HTR-8/SVneo (cell line): Measurements from ENCODE around the gene INS.

Source experiments
- DNase-seq: peaks from one replicate; pipeline ENCODE4 v3.0.0; 2011; ENCODE audit warnings: low spot score, mixed read lengths; ENCODE audit not compliant: insufficient read length
- FAIRE-seq: peaks from 2 replicates; lab custom pipeline; 2011; peaks lifted over from hg19 to GRCh38; lab: Jason Lieb, UNC

The INS gene

GRCh38 chr11:2168286-2169004, 7.4 kb upstream of the INS start:
- DNase-seq: no peak
- FAIRE-seq: no peak

- FAIRE-seq (no peak), DNase-seq (no peak)
Measured at GRCh38 chr11:2167141-2168045, 6.4 kb upstream of the INS start.

- FAIRE-seq (no peak), DNase-seq (no peak)
Measured at GRCh38 chr11:2166091-2166851, 5.3 kb upstream of the INS start.

GRCh38 chr11:2165571-2165970, 4.6 kb upstream of the INS start:
- no peak for FAIRE-seq
- DNase-seq: no peak

GRCh38 chr11:2164861-2165555, 4.0 kb upstream of the INS start:
- no peak for DNase-seq
- no peak for FAIRE-seq

- FAIRE-seq (no peak), DNase-seq (no peak)
Measured at GRCh38 chr11:2164081-2164480, 3.1 kb upstream of the INS start.

GRCh38 chr11:2163428-2163978, 2.5 kb upstream of the INS start:
- FAIRE-seq (no peak), DNase-seq (no peak)

- FAIRE-seq: no peak
- no peak for DNase-seq
Measured at GRCh38 chr11:2159536-2160413, 1.2 kb downstream of the INS start.

GRCh38 chr11:2158966-2159365, 2.0 kb downstream of the INS start:
- no peak for DNase-seq
- FAIRE-seq: no peak

GRCh38 chr11:2158296-2158737, 2.7 kb downstream of the INS start:
- DNase-seq (no peak), FAIRE-seq (no peak)

GRCh38 chr11:2157294-2158040, 3.5 kb downstream of the INS start:
- FAIRE-seq (no peak), DNase-seq (no peak)

- FAIRE-seq: peak; percentile 89
- DNase-seq: peak; percentile 85
Measured at GRCh38 chr11:2156416-2157182, 4.4 kb downstream of the INS start.

- DNase-seq (no peak), FAIRE-seq (no peak)
Measured at GRCh38 chr11:2155511-2155910, 5.5 kb downstream of the INS start.

GRCh38 chr11:2154889-2155288, 6.1 kb downstream of the INS start:
- DNase-seq: no peak
- FAIRE-seq: no peak

GRCh38 chr11:2154195-2154585, 6.8 kb downstream of the INS start:
- no peak for FAIRE-seq
- DNase-seq: no peak

GRCh38 chr11:2153581-2154194, 7.3 kb downstream of the INS start:
- no peak for DNase-seq
- FAIRE-seq: no peak
